GM12878 (cell line): ENCODE results near the gene ADCY5. TPM values are rescaled to one million over a fixed set of nuclear protein-coding genes. Genes with fewer than 3 reads are reported as not detected.

ENCODE experiments used
- ATAC-seq: fragments of 200-7000 bp; cut with Tn5 transposase; 3 replicates; pipeline ENCODE4 v1.9.1; 2020; ENCODE audit warnings: mild to moderate bottlenecking, moderate library complexity
- BruUV-seq: library from RNA; stranded (reverse); fragments of 400-500 nt; replicated peaks from 2 replicates; lab custom pipeline; 2021; lab: Mats Ljungman, UMichigan
- CTCF ChIA-PET: fragments of 300-600 bp; sonication (Branson Sonifier 250); formaldehyde crosslinking; extraction: SDS; loops from one replicate; lab custom pipeline; 2021; ENCODE audit warnings: inconsistent platforms; lab: Yijun Ruan, JAX
- POLR2A ChIA-PET: fragments of 350-600 bp; formaldehyde crosslinking; extraction: SDS; loops from one replicate; lab custom pipeline; 2021; ENCODE audit warnings: inconsistent platforms; lab: Charles Lee
- RAD21 ChIA-PET: fragments of 300-600 bp; sonication (Branson Sonifier 250); formaldehyde crosslinking; loops from one replicate; lab custom pipeline; 2023; ENCODE audit warnings: antibody characterized with exemption; ENCODE audit not compliant: unreplicated experiment; lab: Charles Lee
- SMC1A ChIA-PET: fragments of 300-600 bp; sonication (Branson Sonifier 250); formaldehyde crosslinking; loops from one replicate; lab custom pipeline; 2023; ENCODE audit not compliant: unreplicated experiment, uncharacterized antibody; lab: Charles Lee
- DNase-seq: peaks from one replicate; pipeline ENCODE4 v3.0.0-alpha.2; 2011; ENCODE audit warnings: low read depth, low spot score
- FAIRE-seq: peaks from 3 replicates; lab custom pipeline; 2011; peaks lifted over from hg19 to GRCh38; lab: Jason Lieb, UNC
- H2AFZ ChIP-seq: 2 replicates; pipeline ENCODE4 v1.6.0; 2011; ENCODE audit warnings: low read depth, low read length, control low read depth; ENCODE audit not compliant: control insufficient read depth
- H3K27ac ChIP-seq: 2 replicates; pipeline ENCODE4 v1.5.1; 2011; ENCODE audit warnings: control low read depth; ENCODE audit not compliant: control insufficient read depth, insufficient read depth
- H3K27me3 ChIP-seq, 2 experiments: replicated peaks in 1 of 2; 2 replicates each; pipeline versions ENCODE4 v1.6.0 to v1.6.1; 2011; ENCODE audit warnings: low read length in 1 of 2; ENCODE audit not compliant: control insufficient read depth in 2 of 2, insufficient read depth in 2 of 2
- H3K36me3 ChIP-seq, 2 experiments: 2 replicates each; pipeline ENCODE4 v1.5.1; 2011; ENCODE audit warnings: low read length in 1 of 2; ENCODE audit not compliant: control insufficient read depth in 2 of 2, insufficient read depth in 2 of 2
- H3K4me1 ChIP-seq: 2 replicates; pipeline ENCODE4 v1.6.1; 2011; ENCODE audit warnings: mild to moderate bottlenecking, low read length, moderate library complexity, mixed read lengths; ENCODE audit not compliant: control insufficient read depth, insufficient read depth
- H3K4me2 ChIP-seq: 2 replicates; pipeline ENCODE4 v1.6.0; 2011; ENCODE audit warnings: control low read depth; ENCODE audit not compliant: control insufficient read depth, insufficient read depth
- H3K4me3 ChIP-seq: fragments of 200-600 bp; sonication (generic); 2 replicates; pipeline ENCODE4 v1.5.1; 2016
- H3K79me2 ChIP-seq: 2 replicates; pipeline ENCODE4 v1.6.0; 2011; ENCODE audit warnings: low read length; ENCODE audit not compliant: control insufficient read depth, insufficient read depth
- H3K9ac ChIP-seq: 2 replicates; pipeline ENCODE4 v1.8.0; 2011; ENCODE audit warnings: low read length, control low read depth, mixed read lengths; ENCODE audit not compliant: control insufficient read depth, insufficient read depth
- H3K9me3 ChIP-seq: replicated peaks from 3 replicates; pipeline ENCODE4 v1.5.1; 2011; ENCODE audit warnings: mild to moderate bottlenecking, low read length; ENCODE audit not compliant: control insufficient read depth, insufficient read depth
- H4K20me1 ChIP-seq: 2 replicates; pipeline ENCODE4 v1.6.0; 2011; ENCODE audit not compliant: control insufficient read depth, insufficient read depth
- ATF3 ChIP-seq: IDR thresholded peaks from 2 replicates; pipeline ENCODE4 v1.6.1; 2011; ENCODE audit warnings: low read depth, mild to moderate bottlenecking, low read length, moderate library complexity, borderline replicate concordance; ENCODE audit errors: extremely low read depth
- CTCF ChIP-seq, 3 experiments: IDR thresholded peaks in 2 of 3; conservative IDR thresholded peaks in 1 of 3; 2 replicates each; pipeline ENCODE4 v1.5.1; 2011; ENCODE audit warnings: low read depth in 3 of 3, low read length in 3 of 3, mild to moderate bottlenecking in 3 of 3, control low read depth in 2 of 3, moderate library complexity in 2 of 3, inconsistent platforms in 1 of 3, mixed read lengths in 1 of 3; ENCODE audit not compliant: control insufficient read depth in 2 of 3, insufficient read depth in 1 of 3; ENCODE audit errors: extremely low read depth in 1 of 3
- RAD21 ChIP-seq: IDR thresholded peaks from 2 replicates; pipeline ENCODE4 v1.6.1; 2011; ENCODE audit warnings: mild to moderate bottlenecking, low read depth, low read length, moderate library complexity; ENCODE audit not compliant: insufficient read depth
- SMAD1 ChIP-seq: fragments of 450-650 bp; IDR thresholded peaks from 2 replicates; pipeline ENCODE4 v1.6.1; 2018; ENCODE audit warnings: mild to moderate bottlenecking, low read depth; ENCODE audit not compliant: partially characterized antibody
- WRNIP1 ChIP-seq: IDR thresholded peaks from 2 replicates; pipeline ENCODE4 v1.6.1; 2011; ENCODE audit warnings: low read depth, low read length, improper control_type of control experiment, borderline replicate concordance
- ZNF384 ChIP-seq: IDR thresholded peaks from 2 replicates; pipeline ENCODE4 v1.6.1; 2012; ENCODE audit warnings: low read depth, mild to moderate bottlenecking, low read length, improper control_type of control experiment, borderline replicate concordance
- WGBS: methylation state at CpG from one replicate; pipeline ENCODE4 v1.1.6; 2016; ENCODE audit warnings: low lambda C conversion rate; ENCODE audit not compliant: insufficient replicate concordance, insufficient coverage; ENCODE audit errors: missing lambda C conversion rate; 5-methylcytosine and 5-hydroxymethylcytosine counted together
- in situ Hi-C: fragments of 300-500 bp; cut with MboI; formaldehyde crosslinking; loops from 9 replicates; pipeline ENCODE4 v1.14.3; 2018; ENCODE audit warnings: mixed read lengths
- intact Hi-C: fragments of 100-400 bp; cut with micrococcal nuclease; formaldehyde crosslinking; loops from one replicate; pipeline ENCODE4 v1.14.2; 2022; ENCODE audit not compliant: unreplicated experiment
- polyA plus RNA-seq, 11 experiments: library from polyadenylated mRNA; depleted of rRNA in 4 of 11; unstranded in 6 of 11; stranded (reverse) in 5 of 11; fragments of >200 nt; fragmentation: Nextera tagmentation in 4 of 11; fragmentation: Illumina TruSeq in 1 of 11; extraction: Ambion mirVana in 4 of 11; extraction: Trizol in 1 of 11; gene quantifications; 1 replicate in 1 of 11; 2 replicates in 10 of 11; pipeline versions ENCODE4 v1.2.1 to v1.2.3, GENCODE V29; 2011 to 2016; ENCODE audit warnings: inconsistent platforms in 2 of 11, missing spikeins in 2 of 11, low read depth in 1 of 11
- total RNA-seq, 4 experiments: library from RNA; depleted of rRNA in 3 of 4; stranded (reverse); fragments of >200 nt in 3 of 4; fragmentation: Illumina TruSeq in 1 of 4; extraction: Trizol in 1 of 4; gene quantifications; 2 replicates each; pipeline versions ENCODE4 v1.2.1 to v1.2.3, GENCODE V29; 2013 to 2021

ADCY5 gene
- total and polyA plus RNA-seq, 10 of the 15 experiments (the other 5 are each of a cell fraction or from before 2014, with no cell fraction given): under 0.01 to 0.24 (median 0.02) TPM; not detected in 4

DNA sequence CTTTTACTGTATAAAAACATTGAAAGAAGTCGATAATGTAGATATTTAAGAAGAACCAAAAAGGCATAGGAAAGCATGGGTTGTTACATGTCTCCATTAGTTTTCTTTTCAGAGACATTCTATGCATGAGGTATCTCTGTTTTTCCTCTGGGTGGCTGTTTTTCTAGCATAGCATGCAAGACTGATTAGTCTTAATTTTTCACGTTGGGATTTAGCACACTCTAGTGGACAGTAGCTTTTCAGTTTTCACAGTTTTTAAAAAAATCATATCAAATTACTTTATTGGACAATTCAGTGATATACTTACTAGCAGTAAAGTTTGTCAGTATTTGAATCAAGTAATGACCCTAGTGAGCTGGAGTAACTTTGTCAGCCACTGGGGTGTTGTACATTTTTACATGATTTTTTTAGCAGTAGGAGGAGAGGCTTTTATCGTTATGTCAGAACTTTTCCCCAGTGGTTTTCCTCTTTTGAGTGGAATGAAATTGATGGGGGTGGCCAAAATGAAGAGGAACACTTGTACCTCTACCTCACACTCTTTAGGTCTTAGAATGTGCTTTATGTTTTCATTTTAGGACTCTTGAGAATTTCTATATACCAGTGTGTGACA, 190.0 kb downstream of the ADCY5 start:
- ChIA-PET RAD21 (no interaction called here), SMC1A (interaction anchor here (1.0 kb wide), 1 partner anchor 316 kb away, joined by 3 read pairs; no protein-coding TSS in a partner anchor), POLR2A (no interaction called here), CTCF (interaction anchor here (1.0 kb wide), 1 partner anchor 13 kb away, joined by 5 read pairs; no protein-coding TSS in a partner anchor)
- TF ChIP-seq CTCF (IDR thresholded peaks at IDR 0.05 in 2 of 3, conservative IDR thresholded peaks at IDR 0.05 in 1 of 3; ENCODE audit: control insufficient read depth in 2 of 3, extremely low read depth in 1 of 3, insufficient read depth in 1 of 3, low read depth in 3 of 3, low read length in 3 of 3) (peak; percentile 23 to 56 (median 56); a peak in 5 of 6 replicates), ZNF384 (peak; percentile 55; the same call in 1 of the 2 replicates), SMAD1 (no peak), ATF3 (no peak), RAD21 (peak; percentile 54), WRNIP1 (no peak)
- no peaks in the 10 kb centered on the region for H4K20me1 ChIP-seq
- no peak overlapping the region for H3K4me3 ChIP-seq
- 66% methylated on average over 3 of the region's 3 CpGs for WGBS
- no peaks in the 10 kb centered on the region for H3K27me3 ChIP-seq
- H2AFZ ChIP-seq: no peak overlapping the region
- no peaks in the 10 kb centered on the region for H3K79me2 ChIP-seq
- no peak overlapping the region for H3K27ac ChIP-seq
- H3K4me1 ChIP-seq: no peaks in the 10 kb centered on the region
- intact Hi-C loops: no loop called here
- H3K9me3 ChIP-seq: no peaks in the 10 kb centered on the region
- in situ Hi-C loops: no loop called here
- H3K36me3 ChIP-seq: peaks cover 0 to 3% of the 10 kb centered on the region in 2 experiments; a peak in 1 of 4 replicates
- DNase-seq (no peak), FAIRE-seq (no peak), ATAC-seq (peak; percentile 76)
- BruUV-seq: no TSS peak
- no peak overlapping the region for H3K9ac ChIP-seq
- H3K4me2 ChIP-seq: no peak overlapping the region
